Stimulated activated naive CD4-positive, alpha-beta T cell treated with Interleukin-2 at 50 U/mL for 16 hours (primary cell): ENCODE measurements around the gene CACNG1.

Experiments
- DNase-seq: peaks from one replicate; lab custom pipeline; 2025; lab: John Stamatoyannopoulos, UW

Gene CACNG1

DNA sequence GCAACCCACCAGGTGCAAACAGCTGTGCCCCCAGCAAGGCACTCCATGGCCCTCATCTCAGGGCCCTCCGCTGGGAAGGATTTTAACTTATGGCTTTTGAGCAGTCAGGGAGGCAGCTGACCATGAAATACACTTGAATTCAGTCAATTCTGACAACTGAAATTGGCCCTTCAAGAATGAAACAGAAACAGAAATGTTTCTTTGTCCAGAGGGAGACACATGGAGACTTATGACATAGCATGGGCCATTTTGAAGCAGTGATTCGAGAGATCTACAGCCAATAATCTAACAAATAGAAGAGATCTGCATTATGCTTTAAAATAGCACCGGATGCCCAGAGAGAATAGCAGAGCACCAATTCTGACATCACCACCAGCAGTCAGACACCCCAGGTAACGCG lies 7.5 kb downstream of the CACNG1 start:
- DNase-seq: no peak

DNA sequence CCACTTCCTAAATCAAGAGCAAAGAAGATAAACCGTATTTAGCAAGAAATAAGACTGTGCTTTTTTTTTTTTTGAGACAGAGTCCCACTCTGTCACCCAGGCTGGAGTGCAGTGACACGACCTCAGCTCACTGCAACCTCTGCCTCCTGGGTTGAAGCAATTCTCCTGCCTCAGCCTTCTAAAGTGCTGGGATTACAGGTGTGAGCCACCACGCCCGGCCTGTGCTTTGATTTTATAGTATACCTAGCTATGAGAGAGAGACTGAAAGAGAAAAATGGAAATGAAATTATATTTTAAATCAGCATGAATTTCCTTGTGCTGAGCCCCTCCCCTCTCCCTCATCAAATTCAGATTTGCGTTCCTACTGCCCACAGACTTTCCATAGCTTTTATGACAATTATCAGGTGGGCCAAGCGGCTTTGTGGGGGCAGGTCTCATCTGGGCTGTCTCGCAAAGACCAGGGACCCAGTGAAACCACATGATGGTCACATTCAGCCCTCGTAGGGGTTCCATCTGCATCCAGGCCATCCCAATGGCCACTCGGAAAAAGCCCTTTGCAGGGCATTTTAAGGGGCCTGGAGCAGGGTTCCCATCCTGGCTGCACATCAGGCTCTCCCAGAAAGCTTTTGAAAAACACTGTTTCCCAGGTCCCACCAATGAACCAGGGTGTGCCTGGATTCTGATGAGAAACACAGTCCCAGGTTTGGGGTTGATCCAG lies 8.5 kb downstream of the CACNG1 start:
- DNase-seq: no peak

DNA sequence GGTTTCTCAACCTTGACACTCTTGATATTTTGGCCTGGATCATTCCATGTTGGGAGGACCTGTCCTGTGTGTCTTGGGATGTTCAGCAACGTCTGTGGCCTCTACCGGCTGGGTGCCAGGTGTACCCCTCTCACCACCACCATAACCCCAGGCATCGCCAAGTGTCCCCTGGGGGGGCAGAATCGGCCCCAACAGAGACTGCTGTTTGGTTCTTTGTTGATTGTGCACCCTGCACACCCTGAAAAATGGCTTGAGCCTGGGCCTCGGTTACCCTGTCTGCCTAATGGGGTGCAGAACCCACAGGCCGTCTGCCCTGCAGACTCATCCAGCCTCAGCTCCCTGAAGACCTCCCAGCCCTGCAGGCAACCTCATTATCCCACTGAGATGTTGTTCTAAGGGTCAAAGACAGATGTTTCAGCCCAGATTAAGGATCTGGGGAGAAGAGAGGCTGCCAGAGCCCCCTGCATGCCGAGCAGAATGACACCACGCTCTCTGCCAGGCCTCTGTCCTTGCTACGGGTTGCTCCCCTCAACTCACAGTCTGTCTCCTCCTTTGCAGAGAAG lies 9.2 kb downstream of the CACNG1 start:
- no peak for DNase-seq

DNA sequence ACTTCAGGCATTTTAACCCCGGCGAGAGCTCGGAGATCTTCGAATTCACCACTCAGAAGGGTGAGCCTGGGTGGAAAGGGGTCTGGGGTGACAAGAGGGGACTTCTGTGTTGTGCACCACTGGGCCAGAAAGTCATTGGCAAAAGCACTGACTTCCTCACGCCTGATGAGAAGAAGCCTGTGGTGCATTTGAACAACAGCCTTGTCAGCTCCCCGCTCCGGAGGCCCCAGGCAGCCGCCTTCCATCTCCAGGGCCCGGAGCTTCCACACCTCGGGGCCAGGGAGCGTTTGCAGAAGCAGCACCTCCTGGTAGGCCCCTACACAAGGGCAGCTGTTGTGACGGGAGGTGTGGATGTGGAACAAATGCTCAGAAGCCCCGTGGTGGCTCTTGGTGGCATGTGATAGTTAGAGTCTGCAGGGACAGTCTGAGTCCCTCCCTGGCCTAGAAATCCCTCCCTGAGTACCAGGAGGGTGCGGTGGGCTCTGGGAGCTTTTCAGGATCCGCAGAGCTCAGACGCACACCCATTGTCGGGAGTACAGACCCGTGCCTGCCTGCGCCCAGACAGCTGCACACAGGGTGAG lies 9.7 kb downstream of the CACNG1 start:
- no peak for DNase-seq

DNA sequence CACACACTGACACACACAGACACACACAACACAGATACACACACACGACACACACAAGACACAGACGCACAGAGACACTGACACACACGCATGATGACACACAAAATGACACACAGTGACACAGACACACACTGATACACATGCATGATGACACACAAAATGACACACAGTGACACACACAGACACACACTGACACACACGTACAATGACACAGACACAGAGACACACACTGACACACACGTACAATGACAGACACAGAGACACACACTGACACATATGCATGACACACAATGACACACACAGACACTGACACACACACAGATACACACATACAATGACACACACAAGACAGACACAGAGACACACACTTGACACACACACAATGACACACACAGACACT lies 10.3 kb downstream of the CACNG1 start:
- DNase-seq: no peak

DNA sequence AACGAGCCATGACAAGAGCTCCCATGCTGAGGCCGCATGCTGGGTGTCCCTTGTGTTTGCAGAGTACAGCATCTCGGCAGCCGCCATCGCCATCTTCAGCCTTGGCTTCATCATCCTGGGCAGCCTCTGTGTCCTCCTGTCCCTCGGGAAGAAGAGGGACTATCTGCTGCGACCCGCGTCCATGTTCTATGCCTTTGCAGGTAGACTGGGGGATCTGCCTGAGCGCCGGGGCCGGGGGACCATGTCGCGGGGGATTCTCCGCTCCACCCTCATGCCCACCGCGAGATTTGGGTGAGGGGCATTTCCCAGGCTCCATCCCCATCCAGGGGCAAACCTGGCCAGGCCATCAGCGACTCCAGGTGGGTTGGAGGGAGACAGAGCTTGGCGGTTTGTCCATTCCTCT lies 10.7 kb downstream of the CACNG1 start:
- no peak for DNase-seq

DNA sequence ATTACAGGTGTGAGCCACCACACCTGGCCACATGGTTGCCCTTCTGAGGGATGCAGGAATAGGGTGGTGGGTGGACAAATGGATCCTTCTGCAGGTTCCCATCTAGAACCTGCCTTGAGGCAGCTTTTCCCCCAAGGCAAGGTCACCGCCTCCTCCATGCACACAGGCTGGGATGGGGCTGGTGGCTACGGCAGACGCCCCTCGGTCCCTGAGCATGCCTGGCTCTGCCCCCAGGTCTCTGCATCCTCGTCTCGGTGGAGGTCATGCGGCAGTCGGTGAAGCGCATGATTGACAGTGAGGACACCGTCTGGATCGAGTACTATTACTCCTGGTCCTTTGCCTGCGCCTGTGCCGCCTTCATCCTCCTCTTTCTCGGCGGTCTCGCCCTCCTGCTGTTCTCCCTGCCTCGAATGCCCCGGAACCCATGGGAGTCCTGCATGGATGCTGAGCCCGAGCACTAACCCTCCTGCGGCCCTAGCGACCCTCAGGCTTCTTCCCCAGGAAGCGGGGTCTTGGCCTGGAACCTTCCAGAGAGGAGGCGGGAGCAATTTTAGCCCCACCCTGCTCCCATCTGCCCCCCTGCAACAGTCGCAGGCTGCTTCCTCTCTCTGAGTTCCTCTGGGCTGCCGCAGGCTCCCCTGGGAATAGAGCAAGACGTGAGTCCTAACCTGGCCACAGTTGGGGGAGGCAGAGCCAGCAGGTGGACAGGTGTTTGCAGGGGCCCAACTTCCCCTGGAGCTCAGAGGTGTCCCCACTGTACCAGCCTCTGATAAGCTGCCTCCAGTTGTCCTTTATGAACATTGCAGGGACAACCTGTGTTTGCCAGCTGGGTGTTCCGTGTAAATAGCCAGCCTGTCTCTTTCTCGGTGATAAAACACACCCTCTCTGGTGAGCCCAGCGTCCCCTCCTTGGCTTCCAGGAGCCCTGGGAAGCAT lies 11.7 kb downstream of the CACNG1 start:
- no peak for DNase-seq

DNA sequence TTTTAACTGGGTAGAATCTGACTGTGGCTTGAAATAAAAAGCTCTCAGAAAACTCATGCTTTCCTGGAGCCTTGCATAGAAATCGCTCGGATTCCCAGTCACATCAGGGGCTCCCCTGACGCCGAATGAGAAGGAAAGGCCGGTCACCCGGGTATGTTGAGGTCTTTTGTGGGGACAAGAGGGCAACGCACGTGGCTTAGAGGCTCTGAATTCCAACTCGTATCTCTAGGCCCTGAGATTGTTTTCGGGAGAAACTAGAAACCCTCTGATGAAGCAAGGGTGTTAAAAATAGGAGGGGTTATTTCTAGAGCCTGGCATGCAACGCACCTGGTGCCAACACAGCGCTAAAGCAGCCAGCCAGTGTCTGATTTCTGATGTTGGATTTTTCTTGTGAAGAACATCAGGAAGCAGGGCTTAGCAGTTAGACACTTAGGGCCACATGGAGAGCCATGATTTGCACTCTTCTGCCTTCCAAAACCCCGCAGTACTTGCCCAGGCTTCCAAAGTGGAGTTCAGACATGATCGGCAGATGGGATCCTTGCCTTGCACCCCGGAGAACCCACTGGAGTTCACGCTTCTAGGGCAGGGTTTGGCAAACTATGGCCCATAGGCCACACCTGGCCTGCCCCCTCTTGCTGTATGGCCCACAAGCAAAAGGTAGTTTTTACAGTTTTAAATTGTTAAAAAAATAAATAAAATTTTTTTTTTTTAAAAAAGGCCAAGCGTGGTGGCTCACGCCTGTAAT lies 12.6 kb downstream of the CACNG1 start:
- DNase-seq: no peak

DNA sequence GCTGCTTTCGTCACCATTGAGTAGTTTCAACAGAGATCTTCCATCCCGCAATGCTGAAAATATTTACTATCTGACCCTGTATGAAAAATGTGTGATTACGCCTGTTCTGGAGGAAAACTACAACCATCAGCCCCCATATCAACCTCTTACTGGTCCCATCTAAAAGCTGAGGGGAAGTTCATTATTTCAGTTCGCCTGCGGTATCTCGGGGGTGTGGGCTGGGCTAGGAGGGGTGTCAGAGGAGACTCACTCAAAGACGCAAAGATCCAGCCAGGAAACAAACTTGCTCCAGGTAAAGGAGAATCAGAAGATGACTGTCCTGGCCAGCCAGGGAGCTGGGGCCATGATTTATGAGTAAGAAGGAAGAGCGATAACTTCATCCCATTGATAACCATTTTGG lies 13.7 kb downstream of the CACNG1 start:
- DNase-seq: no peak

DNA sequence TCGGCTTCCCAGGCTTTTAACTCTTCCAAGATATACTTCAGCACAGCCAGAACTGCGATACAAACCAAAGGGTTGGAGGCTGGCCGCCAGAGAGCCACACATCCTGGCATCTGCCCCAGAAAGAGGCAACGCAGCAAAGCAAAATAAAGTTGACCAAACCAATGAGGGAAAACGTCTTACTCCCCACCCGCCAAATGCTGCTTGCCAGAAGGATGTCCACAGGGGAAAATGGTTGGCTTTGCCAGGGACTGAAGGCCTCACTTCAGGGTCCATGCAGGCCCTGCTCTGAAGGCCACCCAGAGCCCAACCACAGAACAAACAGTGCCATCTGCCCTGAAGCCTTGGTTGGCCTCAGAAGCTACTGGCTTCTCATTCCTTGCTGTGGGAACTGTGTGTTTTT lies 15.0 kb downstream of the CACNG1 start:
- DNase-seq: no peak

DNA sequence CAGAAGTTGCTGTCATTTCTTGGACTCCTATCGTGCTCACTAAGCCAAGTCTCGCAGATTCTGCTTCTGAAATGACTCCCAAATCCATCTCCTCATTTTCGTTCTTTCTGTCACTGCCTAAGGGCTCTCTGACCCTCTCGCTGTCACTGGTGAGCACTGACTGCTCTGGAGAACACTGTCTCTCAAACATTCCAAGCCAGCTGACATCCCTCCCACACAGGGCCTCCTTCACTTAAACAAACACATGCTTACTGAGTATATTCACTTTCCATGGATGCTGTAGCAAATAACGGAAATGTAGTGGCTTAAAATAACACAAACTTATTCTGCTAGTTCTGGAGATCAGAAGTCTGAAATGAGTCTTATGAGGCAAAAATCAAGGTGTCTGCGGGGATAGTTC lies 18.8 kb downstream of the CACNG1 start:
- no peak for DNase-seq

DNA sequence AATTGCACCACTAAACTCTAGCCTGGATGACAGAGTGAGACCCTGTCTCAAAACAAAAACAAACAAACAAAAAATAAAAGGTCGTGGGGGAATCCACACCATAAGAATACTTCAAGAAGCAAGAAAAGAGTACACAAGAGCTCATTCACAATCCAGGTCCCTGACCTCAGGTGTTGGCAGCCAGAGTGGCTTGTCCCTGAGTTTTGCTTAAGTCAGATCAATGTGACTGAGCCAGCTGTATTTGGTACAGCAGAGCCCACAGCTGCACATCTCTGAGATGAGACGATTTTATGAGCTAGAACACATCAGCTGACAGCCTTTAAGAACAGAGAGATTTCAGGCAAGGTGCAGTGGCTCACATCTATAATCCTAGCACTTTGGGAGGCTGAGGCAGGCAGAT lies 22.4 kb downstream of the CACNG1 start:
- DNase-seq: no peak

DNA sequence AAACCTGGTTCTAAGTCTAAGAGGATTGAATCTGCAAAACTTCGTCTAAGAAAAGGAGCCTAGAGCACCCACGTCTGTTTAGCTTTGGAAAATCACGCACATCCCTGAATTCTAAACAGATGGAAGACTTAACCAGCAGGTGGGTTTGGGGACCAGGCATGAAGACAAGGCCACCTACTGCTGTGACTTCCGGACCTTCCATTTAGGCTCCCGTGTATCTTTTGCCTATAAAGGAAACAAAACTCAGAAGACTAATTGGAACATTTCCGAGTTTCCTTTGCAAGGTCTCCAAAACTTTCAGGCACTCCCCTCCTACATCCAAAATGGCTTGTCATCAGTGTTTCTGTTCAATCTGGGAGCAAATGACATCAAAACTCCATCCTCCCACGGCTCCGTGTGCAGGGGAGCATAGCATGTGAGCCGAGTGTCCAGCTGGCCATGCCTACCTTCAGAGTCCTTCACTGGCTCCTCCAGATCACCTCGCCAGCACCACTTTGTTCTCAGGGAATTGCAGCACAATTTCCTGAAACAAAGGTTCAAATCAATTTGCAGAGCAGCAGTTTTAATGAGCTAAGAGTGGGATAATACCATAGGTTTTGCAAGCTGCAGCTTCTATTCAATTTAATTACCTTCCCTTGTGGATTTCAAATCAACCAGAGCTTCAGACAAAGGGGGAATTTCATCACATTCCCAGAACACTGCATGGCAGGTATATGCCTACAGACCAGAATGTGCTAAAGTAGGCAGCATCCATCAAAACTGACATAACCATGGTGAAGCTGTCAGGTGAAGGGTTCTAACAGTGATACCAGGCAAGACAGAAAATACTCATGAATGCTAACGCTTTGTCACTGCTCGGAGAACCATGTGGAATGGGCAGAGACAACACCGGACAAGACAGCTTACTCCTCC lies 23.5 kb downstream of the CACNG1 start:
- no peak for DNase-seq

DNA sequence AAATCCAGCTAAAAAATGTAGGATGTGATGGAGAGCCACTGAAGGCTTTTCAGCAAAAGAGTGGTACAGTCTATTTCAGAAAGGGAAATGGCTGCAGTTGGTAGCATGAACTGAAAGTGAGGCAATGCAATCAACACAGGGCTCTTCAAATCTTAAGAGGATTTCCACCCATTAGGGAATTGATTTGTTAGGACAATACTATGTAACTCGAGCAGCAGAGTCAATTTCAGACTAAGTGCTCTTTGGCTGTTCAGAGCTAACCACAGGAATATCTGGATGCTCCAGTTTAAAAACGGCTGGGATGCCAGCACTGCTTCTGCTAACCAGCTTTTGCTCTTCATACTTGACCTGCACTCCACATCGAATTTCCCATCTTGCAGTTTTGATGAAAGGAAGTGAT lies 24.6 kb downstream of the CACNG1 start:
- no peak for DNase-seq

DNA sequence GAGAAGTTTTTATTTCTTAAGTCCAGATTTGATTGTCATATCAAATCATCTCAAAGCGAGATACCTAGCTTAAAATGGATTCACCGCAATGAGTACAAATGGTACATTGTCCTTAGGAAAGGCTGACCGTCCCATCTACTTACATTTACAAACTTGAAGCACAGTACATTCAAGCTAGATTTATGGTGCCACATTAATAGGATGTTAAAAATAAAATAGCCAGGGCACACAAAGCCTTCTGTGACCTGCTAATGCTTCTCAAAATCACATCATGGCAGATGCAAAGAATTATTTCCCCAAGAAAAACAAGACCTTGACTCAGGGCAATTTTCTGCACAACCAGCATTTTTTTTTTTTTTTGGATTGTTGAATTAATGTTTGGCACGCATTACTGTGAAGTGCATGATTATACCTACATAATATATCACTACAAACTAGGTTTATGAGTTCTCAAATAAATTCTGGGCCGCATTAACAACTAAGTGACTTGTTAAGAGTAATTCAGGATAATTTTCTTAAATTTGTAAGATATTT lies 25.3 kb downstream of the CACNG1 start:
- DNase-seq: no peak

DNA sequence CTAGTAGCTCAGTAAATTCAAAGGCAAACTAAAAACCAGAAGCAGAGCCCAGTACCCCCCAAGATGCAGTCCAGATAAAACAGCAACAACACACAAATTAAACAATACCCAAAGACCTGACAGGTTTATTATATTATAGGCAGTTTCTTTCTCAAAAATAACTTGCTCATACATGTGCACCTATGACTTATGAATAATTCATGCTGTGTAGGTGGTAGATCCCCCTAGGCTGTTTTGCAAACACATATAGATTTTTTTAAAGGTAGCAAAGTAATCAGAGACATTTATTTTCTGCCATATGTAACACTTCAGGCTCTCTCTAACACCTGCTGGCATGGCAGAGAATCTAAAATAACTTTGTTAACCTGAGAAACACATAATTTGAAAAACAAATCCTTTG lies 27.2 kb downstream of the CACNG1 start:
- DNase-seq: no peak

DNA sequence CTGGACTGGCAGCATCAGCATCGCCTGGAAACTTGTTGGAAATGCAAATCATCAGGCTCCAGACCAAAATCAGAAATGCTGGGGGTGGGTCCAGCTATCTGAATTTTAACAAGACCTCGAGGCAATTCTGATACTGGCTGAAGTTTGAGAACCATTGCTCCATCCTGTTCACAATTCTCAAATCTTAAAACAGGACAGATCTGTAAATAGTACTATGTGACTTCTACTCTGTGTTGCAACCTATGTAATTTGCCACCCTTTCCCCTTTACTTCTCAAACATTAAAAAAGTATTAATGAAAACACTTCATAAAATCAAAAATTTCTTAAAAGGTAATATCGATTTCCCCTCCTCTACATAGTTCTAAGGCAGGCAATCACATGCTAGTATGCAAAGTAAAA lies 28.5 kb downstream of the CACNG1 start:
- no peak for DNase-seq

DNA sequence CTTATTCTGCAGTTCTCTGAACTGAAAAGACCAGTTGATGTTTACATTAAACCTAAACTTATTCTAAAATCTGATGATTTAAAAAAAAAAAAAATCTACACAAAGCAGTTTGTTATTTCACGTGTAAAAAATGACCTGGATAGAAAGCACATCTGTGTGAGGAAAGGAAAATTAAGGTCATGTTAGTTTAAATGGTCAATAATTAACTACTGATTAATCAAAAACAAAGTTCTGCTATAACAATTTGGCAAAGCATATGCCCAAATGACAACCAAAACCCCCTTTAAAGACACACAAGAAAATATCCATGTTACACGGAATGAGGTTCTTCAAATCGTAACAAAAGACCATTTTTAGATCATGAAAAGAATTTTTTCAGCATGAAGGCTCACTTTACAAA lies 30.4 kb downstream of the CACNG1 start:
- no peak for DNase-seq

DNA sequence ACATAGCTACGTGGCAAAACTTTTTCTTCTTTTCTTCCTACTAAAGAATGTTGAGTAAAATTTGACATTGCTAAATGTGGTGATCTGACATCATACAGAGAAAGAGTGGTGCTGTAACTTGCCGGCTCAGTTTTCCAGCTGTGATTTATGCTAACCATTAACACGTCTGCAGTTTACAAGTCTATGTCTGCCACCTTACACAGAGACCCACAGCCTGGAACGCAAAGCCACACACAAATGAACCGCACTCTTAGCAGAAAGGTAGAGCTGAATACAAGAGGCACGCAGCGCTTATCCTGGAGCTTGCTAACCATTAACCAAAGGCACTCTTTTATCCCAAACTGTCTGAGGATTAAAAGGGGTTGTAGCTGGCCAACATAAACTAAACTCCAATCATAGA lies 31.9 kb downstream of the CACNG1 start:
- DNase-seq: no peak

DNA sequence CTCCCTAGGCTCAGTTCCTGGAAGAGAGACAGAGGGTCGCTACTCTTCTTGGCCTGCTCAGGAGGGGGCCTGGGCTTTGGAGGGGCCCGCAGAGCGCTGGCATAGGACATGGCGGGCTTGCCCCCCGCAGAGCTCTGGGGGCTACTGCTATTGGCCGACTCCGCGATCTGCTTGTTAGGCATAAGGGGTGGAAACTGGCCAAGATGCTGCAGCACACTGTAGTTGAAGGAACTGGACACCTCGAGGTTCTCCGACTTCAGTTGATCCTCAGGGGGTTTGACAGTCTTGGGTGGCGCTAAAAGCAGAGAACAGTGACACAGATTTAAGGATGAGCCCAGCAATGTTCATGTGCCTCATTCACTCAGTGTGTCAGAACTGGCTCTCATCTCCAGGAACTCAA lies 33.9 kb downstream of the CACNG1 start:
- no peak for DNase-seq

DNA sequence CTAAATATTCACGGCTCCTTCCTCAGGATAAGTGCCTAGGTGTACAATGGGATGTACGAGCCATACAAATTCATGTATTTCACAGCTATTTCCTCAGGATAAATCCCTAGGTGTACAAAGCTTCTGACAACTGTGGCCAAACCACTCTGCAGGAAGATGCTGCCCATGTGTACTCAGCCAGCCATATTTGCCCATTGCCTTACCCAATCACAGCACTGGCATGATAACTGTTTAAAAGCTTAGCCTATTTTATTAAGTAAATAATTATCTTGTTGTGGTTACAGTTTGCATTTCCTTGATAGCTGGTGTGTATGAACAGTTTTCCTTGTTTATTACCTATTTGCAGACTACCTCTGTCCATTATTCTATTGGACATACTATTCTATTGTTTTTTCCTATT lies 35.1 kb downstream of the CACNG1 start:
- DNase-seq: no peak
